ENCODE results near the gene SYT1. TPM values are rescaled to one million over a fixed set of nuclear protein-coding genes. Genes with fewer than 3 reads are reported as not detected.
"Not testable (repeated sequence)": the region's sequence is repeated elsewhere in the genome, so short reads cannot be mapped to it uniquely, and the experiment has no call there.

SYT1 gene
- 3.6 and 6.3 TPM in 2 replicates for total RNA-seq

GRCh38 chr12:78864403-78864869 is at the start of gene SYT1:
Gene SYT1 (plus strand): TSS chr12:78864774.
- DNase-seq (ENCODE audit: low read depth in 2 of 2) = peak; percentile 71 to 91

GRCh38 chr12:78818487-78818886 is 46.1 kb upstream of the SYT1 start:
- DNase-seq (ENCODE audit: low read depth in 2 of 2) = no peak

GRCh38 chr12:78820946-78821345 is 43.6 kb upstream of the SYT1 start:
- no peak for DNase-seq (ENCODE audit: low read depth in 2 of 2)

GRCh38 chr12:78824918-78825317 is 39.7 kb upstream of the SYT1 start:
- DNase-seq (ENCODE audit: low read depth in 2 of 2) = no peak

- DNase-seq (ENCODE audit: low read depth in 2 of 2) = no peak
These were observed 34.9 kb upstream of the SYT1 start for GRCh38 chr12:78829690-78830089.

- DNase-seq (ENCODE audit: low read depth in 2 of 2) = no peak
These were observed 29.1 kb upstream of the SYT1 start for GRCh38 chr12:78835493-78835892.

- DNase-seq (ENCODE audit: low read depth in 2 of 2) = not testable (repeated sequence)
These were observed 24.0 kb upstream of the SYT1 start for GRCh38 chr12:78840518-78841019.

GRCh38 chr12:78853231-78853630 is 11.3 kb upstream of the SYT1 start:
- DNase-seq (ENCODE audit: low read depth in 2 of 2) = no peak

GRCh38 chr12:78863482-78864402 is 832 bp upstream of the SYT1 start:
- DNase-seq (ENCODE audit: low read depth in 2 of 2) = peak; percentile 60 to 84

- no peak for DNase-seq (ENCODE audit: low read depth in 2 of 2)
These were observed 393 bp downstream of the SYT1 start for GRCh38 chr12:78864870-78865463.

GRCh38 chr12:78865516-78865915 is 942 bp downstream of the SYT1 start:
- DNase-seq (ENCODE audit: low read depth in 2 of 2) = peak; percentile 8 to 10

- no peak for DNase-seq (ENCODE audit: low read depth in 2 of 2)
These were observed 1.9 kb downstream of the SYT1 start for GRCh38 chr12:78866518-78866917.

GRCh38 chr12:78870539-78870938 is 6.0 kb downstream of the SYT1 start:
- DNase-seq (ENCODE audit: low read depth in 2 of 2) = no peak

- DNase-seq (ENCODE audit: low read depth in 2 of 2) = no peak
These were observed 7.0 kb downstream of the SYT1 start for GRCh38 chr12:78871566-78871965.

GRCh38 chr12:78878459-78878858 is 13.9 kb downstream of the SYT1 start:
- peak in 1 of 2 donors; percentile 7 for DNase-seq (ENCODE audit: low read depth in 2 of 2)

- no peak for DNase-seq (ENCODE audit: low read depth in 2 of 2)
These were observed 14.3 kb downstream of the SYT1 start for GRCh38 chr12:78878866-78879265.

- DNase-seq (ENCODE audit: low read depth in 2 of 2) = peak in 1 of 2 donors; percentile 45
These were observed 15.5 kb downstream of the SYT1 start for GRCh38 chr12:78880078-78880477.

- no peak for DNase-seq (ENCODE audit: low read depth in 2 of 2)
These were observed 17.1 kb downstream of the SYT1 start for GRCh38 chr12:78881685-78882084.

GRCh38 chr12:78885466-78885865 is 20.9 kb downstream of the SYT1 start:
- DNase-seq (ENCODE audit: low read depth in 2 of 2) = no peak

GRCh38 chr12:78886719-78887407 is 22.3 kb downstream of the SYT1 start:
- peak; percentile 82 to 95 for DNase-seq (ENCODE audit: low read depth in 2 of 2)

- no peak for DNase-seq (ENCODE audit: low read depth in 2 of 2)
These were observed 22.9 kb downstream of the SYT1 start for GRCh38 chr12:78887444-78887843.

- peak in 1 of 2 donors; percentile 42 for DNase-seq (ENCODE audit: low read depth in 2 of 2)
These were observed 24.0 kb downstream of the SYT1 start for GRCh38 chr12:78888568-78888967.

Data from dermis microvascular lymphatic vessel endothelial cell (primary cell).